22Rv1 (cell line): ENCODE results near the gene CDIP1.

Experiments used
- CTCF ChIP-seq: fragments of 450-650 bp; IDR thresholded peaks from 2 replicates; pipeline ENCODE4 v1.5.1; 2017; ENCODE audit warnings: mild to moderate bottlenecking
- ZFX ChIP-seq: fragments of 450-650 bp; IDR thresholded peaks from 2 replicates; pipeline ENCODE4 v1.6.1; 2017; ENCODE audit warnings: antibody characterized with exemption, borderline replicate concordance

- no peak for TF ChIP-seq CTCF
- no peak for TF ChIP-seq ZFX
These were observed 16.5 kb downstream of the CDIP1 start for GRCh38 chr16:4522051-4522581.
